GM21786 (cell line): Measurements from ENCODE around the gene TEX52.

Experiments used
- ATAC-seq: cut with Tn5 transposase; IDR thresholded peaks from one replicate; pipeline ENCODE4 v1.9.1; 2021; ENCODE audit not compliant: unreplicated experiment

The TEX52 gene

GRCh38 chr12:2857021-2857431, at the start of gene TEX52:
Gene TEX52 (minus strand): TSS chr12:2857039. CDS start chr12:2857026, 13 bp downstream.
- no peak for ATAC-seq

GRCh38 chr12:2904260-2904659, 47.4 kb upstream of the TEX52 start:
- ATAC-seq: no peak

- ATAC-seq: no peak
These were observed 45.5 kb upstream of the TEX52 start for GRCh38 chr12:2902272-2902880.

- no peak for ATAC-seq
These were observed 43.8 kb upstream of the TEX52 start for GRCh38 chr12:2900642-2901041.

- no peak for ATAC-seq
These were observed 40.6 kb upstream of the TEX52 start for GRCh38 chr12:2897418-2897817.

GRCh38 chr12:2895511-2895910, 38.7 kb upstream of the TEX52 start:
- ATAC-seq: no peak

GRCh38 chr12:2895051-2895451, 38.2 kb upstream of the TEX52 start:
- no peak for ATAC-seq

GRCh38 chr12:2893007-2893406, 36.2 kb upstream of the TEX52 start:
- no peak for ATAC-seq

GRCh38 chr12:2892246-2892645, 35.4 kb upstream of the TEX52 start:
- ATAC-seq: no peak

- ATAC-seq: peak; percentile 10
These were observed 34.6 kb upstream of the TEX52 start for GRCh38 chr12:2891240-2892053.

- peak; percentile 98 for ATAC-seq
These were observed 33.8 kb upstream of the TEX52 start, which contains the start of gene TULP3 for GRCh38 chr12:2890388-2891239. Gene TULP3 (plus strand): TSS chr12:2890891. CDS start chr12:2890948, 57 bp downstream.

- ATAC-seq: no peak
These were observed 33.2 kb upstream of the TEX52 start for GRCh38 chr12:2890001-2890387.

- no peak for ATAC-seq
These were observed 30.1 kb upstream of the TEX52 start for GRCh38 chr12:2886768-2887450.

- ATAC-seq: no peak
These were observed 28.0 kb upstream of the TEX52 start for GRCh38 chr12:2884810-2885209.

- no peak for ATAC-seq
These were observed 23.0 kb upstream of the TEX52 start for GRCh38 chr12:2879853-2880252.

- ATAC-seq: no peak
These were observed 21.3 kb upstream of the TEX52 start for GRCh38 chr12:2877953-2878732.

- ATAC-seq: peak; percentile 69
These were observed 20.5 kb upstream of the TEX52 start, which contains the start of the genes FOXM1 and RHNO1 for GRCh38 chr12:2877047-2877952. Gene FOXM1 (minus strand): TSS chr12:2877174. CDS start chr12:2874478, 2,696 bp downstream. Gene RHNO1 (plus strand): TSS chr12:2877223. CDS start chr12:2885367, 8,144 bp downstream.

- ATAC-seq: peak; percentile 17
These were observed 19.7 kb upstream of the TEX52 start for GRCh38 chr12:2876431-2877046.
